Measurements from ENCODE around the gene SELPLG.
"Not testable (repeated sequence)": the region's sequence is repeated elsewhere in the genome, so short reads cannot be mapped to it uniquely, and the experiment has no call there.

Gene SELPLG

GRCh38 chr12:108634341-108634751 is 652 bp upstream of the SELPLG start:
- no peak for DNase-seq (ENCODE audit: low read depth)
- in situ Hi-C loops (cut with HindIII; ENCODE audit: low sequenced_read_pairs), result loop anchor here (5.0 kb wide), 1 partner anchor 72 kb away; the partner anchor contains the start of genes ISCU and SART3
- no peak for TF ChIP-seq CTCF (IDR thresholded peaks at IDR 0.05; ENCODE audit: low read depth, low read length, missing control alignments)
- H3K4me3 ChIP-seq (ENCODE audit: low read depth, low read length), result no peak overlapping the region

GRCh38 chr12:108633081-108633533 is 587 bp downstream of the SELPLG start:
- no peak for DNase-seq (ENCODE audit: low read depth)
- no peak overlapping the region for H3K4me3 ChIP-seq (ENCODE audit: low read depth, low read length)
- TF ChIP-seq CTCF (IDR thresholded peaks at IDR 0.05; ENCODE audit: low read depth, low read length, missing control alignments), result no peak
- in situ Hi-C loops (cut with HindIII; ENCODE audit: low sequenced_read_pairs), result loop anchor here (5.0 kb wide), 1 partner anchor 71 kb away; the partner anchor contains the start of genes ISCU and SART3

DNA sequence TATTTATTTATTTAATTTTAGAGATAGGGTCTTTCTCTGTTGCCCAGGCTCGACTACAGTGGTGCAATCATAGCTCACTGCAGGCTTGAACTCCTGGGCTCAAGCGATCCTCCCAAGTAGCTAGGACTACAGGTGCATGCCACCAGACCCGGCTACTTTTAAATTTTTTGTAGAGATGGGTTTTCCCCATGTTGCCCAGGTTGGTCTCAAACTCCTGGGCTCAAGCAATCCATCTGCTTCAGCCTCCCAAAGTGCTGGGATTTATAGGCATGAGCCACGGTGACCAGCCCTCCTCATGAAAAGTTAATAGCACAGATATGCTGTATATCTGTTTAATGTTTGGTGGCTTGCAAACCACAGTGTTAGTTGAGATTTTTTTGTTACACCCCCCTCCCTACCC is 2.4 kb downstream of the SELPLG start:
- not testable (repeated sequence) for H3K4me3 ChIP-seq (ENCODE audit: low read depth, low read length); DNase-seq (ENCODE audit: low read depth)
- in situ Hi-C loops (cut with HindIII; ENCODE audit: low sequenced_read_pairs), result loop anchor here (5.0 kb wide), 1 partner anchor 69 kb away; the partner anchor contains the start of genes ISCU and SART3

DNA sequence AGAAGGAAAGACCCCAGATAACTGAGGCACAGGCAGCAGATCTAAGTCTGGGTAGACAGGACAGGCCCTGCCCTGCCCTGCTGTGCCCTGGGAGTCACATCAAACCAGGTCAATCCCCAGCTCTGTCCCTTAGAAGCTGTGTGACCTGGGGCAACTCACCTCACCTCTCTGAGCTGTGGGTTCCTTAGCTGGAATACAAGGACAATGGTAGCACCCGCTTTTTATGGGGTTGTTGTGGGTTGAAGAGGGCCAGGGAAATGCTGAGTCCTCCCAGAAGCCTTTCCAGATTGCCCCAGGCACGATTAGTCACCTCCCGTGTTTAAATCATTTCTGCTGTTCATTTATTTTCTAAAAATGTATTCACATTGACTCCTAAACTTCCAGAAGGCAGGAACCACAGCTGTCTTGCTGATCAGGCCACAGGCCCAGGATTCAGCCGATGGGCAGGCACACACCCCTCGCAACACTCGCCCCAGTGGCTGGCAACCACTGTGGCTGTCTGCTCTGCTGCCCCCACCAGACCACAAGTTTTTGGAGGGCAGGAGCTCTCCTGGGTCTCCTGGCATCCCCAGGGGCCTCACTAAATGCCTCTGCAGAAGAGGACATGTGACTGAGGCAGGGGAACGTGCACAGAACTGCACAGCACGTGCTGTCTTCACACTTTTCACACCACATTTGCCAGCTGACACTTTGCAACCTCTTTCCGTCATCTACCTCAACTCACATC is 3.0 kb downstream of the SELPLG start:
- no peak overlapping the region for H3K4me3 ChIP-seq (ENCODE audit: low read depth, low read length)
- DNase-seq (ENCODE audit: low read depth), result no peak
- TF ChIP-seq CTCF (IDR thresholded peaks at IDR 0.05; ENCODE audit: low read depth, low read length, missing control alignments), result no peak
- in situ Hi-C loops (cut with HindIII; ENCODE audit: low sequenced_read_pairs), result loop anchor here (5.0 kb wide), 1 partner anchor 68 kb away; the partner anchor contains the start of genes ISCU and SART3

GRCh38 chr12:108629824-108630476 is 3.7 kb downstream of the SELPLG start:
- TF ChIP-seq CTCF (IDR thresholded peaks at IDR 0.05; ENCODE audit: low read depth, low read length, missing control alignments), result no peak
- DNase-seq (ENCODE audit: low read depth), result no peak
- no peak overlapping the region for H3K4me3 ChIP-seq (ENCODE audit: low read depth, low read length)
- in situ Hi-C loops (cut with HindIII; ENCODE audit: low sequenced_read_pairs), result loop anchor here (5.0 kb wide), 1 partner anchor 68 kb away; the partner anchor contains the start of genes ISCU and SART3

DNA sequence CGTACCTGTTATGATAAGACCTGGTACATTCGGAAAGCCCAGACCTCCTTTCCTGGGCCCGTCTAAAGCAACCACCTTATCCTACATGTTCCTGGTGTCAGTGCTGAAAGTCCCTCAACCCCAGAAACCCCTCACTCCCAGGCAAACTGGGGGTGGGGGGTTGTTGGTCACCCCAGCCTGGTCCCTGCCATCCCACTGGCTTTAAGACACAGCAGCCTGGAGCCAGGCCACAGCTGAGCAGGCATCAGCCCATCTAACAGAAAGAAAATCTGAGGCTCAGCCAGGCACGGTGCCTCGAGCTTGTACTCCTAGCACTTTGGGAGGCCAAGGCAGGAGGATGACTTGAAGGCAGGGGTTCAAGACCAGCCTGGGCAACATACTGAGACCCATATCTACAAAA is 4.5 kb downstream of the SELPLG start:
- no peak for DNase-seq (ENCODE audit: low read depth)
- no peak for TF ChIP-seq CTCF (IDR thresholded peaks at IDR 0.05; ENCODE audit: low read depth, low read length, missing control alignments)
- H3K4me3 ChIP-seq (ENCODE audit: low read depth, low read length), result no peak overlapping the region
- in situ Hi-C loops (cut with HindIII; ENCODE audit: low sequenced_read_pairs), result no loop called here
